Right hindlimb (tissue), 1 donor: Measurements from ENCODE around the gene TTC8.
A peak's percentile ranks its signal among the peaks of the same experiment; 100 is the strongest.
"Not testable (repeated sequence)": the region's sequence is repeated elsewhere in the genome, so short reads cannot be mapped to it uniquely, and the experiment has no call there.

Experiments used
- DNase-seq: peaks from one replicate; pipeline ENCODE4 v3.0.0-alpha.2; 2018

Gene TTC8

DNA sequence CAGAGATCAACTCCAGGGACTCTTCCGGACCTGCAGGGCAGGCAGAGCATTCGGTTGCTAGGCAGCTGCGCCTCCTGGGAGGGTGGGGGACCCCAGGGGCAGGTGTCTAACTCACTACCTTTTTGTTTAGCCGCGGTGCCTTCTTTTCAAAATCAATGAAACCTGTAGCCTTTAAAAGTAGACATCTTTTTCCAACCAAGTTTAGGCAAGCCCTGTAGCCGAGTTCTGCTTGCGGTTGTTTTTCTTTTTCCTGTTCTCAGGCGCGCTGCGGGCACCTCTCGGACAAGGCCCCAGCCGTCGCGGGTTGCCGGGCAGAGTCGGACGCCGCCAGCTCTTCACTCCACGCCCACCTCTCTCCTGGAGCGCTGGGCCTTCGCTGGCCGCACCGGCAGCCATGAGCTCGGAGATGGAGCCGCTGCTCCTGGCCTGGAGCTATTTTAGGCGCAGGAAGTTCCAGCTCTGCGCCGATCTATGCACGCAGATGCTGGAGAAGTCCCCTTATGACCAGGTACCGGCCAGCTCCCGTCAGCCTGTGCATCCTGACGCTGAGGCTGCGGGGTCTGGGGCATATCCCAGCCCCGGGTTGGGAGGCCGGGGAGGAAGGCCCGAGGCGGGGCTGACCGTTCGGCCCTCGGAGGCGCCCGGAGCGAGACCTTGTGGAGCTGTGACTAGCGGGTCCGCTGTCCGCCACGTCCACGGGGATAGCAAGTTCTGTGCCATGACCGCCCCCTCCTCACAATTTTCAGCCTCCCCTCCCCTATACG, at the start of gene TTC8:
TTC8 (plus strand) TSS at position 338 of the 764 bp plus-strand sequence; CDS start at position 395, 57 bp downstream.
- peak; percentile 93 for DNase-seq

DNA sequence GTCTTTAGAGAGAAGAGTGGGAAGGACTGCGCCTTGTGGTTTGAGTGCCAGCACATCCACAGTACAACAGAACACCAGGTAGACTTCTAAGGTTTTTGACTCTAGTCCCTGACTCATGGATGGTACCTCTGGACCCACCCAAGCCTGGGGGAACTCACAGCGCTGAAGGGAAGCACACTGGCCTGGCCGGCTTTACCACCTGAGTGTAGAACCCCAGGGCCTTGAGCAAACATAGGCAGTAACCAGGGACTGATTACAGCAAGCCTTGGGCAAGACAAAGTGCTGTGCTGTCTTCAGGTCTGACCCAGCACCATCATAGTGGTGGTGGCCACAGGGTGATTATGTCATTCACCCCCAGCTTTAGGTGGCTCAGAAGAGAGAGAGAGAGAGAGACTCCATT, 48.9 kb upstream of the TTC8 start:
- DNase-seq, result no peak

DNA sequence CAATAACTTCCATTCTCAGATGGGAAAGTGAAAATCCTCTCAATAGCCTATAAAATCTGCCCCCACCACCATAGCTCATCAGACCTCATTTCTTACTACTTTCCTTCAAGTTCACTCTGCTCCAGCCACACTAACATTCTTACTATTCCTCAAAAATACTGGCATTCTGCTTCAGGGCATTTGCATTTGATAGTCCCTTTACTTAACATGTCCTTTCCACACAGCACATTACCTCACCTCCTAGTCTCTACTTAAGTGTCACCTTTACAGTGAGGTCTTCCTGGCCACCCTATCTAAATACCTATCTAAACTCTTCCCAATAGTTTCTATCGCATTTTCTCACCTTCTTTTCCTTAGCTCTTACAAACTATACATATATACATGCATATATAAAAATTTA, 38.5 kb upstream of the TTC8 start:
- no peak for DNase-seq

- no peak for DNase-seq
These were observed 37.7 kb upstream of the TTC8 start for GRCh38 chr14:88786715-88787114.

GRCh38 chr14:88789573-88789972, 34.9 kb upstream of the TTC8 start:
- not testable (repeated sequence) for DNase-seq

- DNase-seq, result no peak
These were observed 33.8 kb upstream of the TTC8 start for GRCh38 chr14:88790501-88791251.

DNA sequence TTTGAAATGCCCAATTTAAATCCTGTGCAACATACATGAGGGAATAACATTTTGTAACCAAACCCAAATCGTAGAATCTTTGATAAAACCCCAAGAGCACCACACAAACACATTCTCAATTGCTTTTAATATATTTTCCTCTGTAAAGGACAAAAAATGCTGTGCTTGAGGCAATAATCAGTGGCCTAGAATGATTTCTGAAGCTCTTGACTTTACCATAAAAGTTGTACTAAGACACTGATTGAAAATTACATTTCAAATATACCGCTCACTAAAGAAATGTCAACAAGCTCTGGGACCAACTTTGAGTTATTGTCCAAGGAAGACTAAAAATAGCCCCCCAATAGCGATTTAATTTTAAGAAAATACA, 33.2 kb upstream of the TTC8 start:
- DNase-seq, result no peak

DNA sequence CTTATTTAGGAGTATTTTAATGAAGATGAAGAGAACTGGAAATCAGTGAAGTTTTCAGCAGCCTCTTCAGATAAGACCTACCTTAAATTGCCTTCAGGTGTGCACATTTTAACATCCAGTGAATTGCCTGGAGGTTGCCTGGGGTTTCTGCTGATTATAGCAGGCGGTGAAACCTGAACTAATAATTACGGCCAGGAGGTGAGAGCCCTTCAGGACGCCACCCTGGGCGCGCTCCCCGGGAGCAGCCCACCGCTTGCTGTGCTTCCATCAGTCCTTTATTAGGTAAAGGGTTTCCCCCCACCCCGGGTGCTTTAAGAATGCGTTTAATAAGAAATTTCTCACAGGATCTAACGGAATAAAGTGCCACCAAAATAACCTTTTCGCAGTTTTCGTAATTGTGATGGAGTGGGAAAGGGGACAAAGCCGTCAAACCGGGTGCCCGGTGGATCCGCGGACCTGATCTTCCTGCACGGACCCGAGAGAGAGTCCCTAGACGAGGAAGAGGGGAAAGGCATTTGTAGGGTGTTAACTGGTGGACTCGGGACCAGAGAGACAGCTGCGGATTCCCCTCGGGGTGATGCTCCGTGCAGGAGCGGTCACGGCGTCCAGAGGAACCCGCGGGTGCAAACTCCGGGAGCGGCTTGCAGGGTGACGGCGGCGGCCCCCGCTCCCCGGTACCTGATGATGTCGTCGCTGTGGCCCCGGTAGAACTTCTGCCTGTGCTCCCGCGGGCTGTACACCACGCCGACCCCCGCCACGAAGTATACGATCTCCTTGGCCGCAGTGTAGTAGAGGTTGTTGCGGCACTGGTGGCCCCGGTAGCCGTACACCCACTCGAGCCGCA, 32.6 kb upstream of the TTC8 start:
- peak; percentile 19 for DNase-seq

- DNase-seq, result peak; percentile 87
These were observed 31.8 kb upstream of the TTC8 start, which contains the start of gene EML5 for GRCh38 chr14:88792473-88793258. TSS of gene EML5 (minus strand) at chr14:88792953. CDS start at chr14:88792503, 450 bp downstream.

GRCh38 chr14:88793259-88793625, 31.2 kb upstream of the TTC8 start:
- no peak for DNase-seq

- no peak for DNase-seq
These were observed 26.3 kb upstream of the TTC8 start for GRCh38 chr14:88798156-88798555.

DNA sequence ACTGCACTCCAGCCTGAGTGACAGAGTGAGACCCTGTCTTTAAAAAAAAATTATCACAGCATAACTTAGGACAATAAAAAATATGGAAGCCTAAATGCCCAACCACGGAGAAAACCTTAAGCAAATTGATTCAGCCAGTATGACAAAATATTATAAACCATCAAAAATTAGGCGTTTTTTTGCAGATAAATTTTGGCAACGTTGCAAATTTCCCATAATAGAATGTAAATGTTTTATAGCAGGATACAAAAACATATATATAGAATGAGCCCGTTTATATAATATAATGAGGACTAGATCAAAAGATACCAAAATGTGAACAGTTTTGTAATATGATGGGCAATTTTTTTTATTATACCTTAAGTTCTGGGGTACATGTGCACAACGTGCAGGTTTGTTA, 24.9 kb upstream of the TTC8 start:
- no peak for DNase-seq

GRCh38 chr14:88802596-88802995, 21.9 kb upstream of the TTC8 start:
- DNase-seq, result no peak

DNA sequence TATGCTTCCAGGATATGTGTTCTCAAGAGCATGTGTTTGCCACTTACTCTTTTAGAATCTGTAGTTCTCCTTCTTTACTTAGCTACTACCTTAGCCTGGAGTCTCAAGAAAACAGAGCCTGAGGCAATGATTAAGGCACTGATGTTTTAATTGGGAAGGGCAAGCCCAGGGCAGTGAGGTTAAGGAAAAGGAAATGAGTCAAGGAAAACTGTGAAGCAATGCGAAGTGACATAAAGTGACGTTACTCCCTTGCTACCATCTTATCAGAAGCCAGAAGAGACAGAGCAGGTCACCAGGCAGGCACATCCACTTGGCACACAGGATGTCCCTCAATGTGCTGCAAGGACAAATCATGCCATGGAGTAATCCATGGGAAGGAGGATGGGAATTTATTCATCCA, 20.4 kb upstream of the TTC8 start:
- no peak for DNase-seq

- DNase-seq, result no peak
These were observed 20.0 kb upstream of the TTC8 start for GRCh38 chr14:88804477-88804876.

DNA sequence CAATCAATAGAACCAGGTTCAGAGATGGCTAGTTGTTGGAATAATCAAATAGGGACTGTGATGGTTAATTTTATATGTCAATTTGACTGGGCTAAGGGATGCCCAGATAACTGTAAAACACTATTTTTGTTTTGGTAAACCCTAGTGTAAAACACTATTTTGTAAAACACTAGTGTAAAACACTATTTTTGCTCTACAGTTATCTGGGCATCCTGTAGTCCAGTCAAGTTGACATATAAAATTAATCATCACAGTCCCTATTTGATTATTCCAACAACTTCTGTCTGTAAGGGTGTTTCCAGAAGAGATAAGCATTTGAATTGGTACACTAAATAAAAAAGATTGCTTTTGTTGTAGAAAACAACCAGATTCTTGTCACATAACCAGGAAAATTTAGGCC, 16.1 kb upstream of the TTC8 start:
- no peak for DNase-seq

- DNase-seq, result no peak
These were observed 8.5 kb upstream of the TTC8 start for GRCh38 chr14:88815980-88816379.

- no peak for DNase-seq
These were observed 6.4 kb upstream of the TTC8 start for GRCh38 chr14:88818018-88818417.

DNA sequence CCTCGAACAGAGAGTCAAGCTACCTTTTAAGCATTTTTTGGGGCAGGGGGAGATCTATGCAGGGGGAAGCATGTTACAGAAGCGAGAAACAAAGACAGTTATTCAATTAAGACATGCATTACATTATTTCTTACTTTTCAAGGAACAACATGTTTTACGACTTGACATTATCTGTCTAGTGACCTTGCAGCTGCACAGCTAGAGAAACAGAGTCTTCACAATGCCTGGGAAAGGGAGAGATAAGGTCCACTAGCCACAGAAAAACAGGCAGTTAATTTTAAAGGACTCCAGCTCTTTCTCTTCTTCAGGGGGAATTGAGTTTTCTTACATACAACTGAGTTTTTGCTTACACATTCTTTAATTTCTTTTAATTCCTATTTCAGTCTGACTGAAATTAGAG, 4.8 kb upstream of the TTC8 start:
- not testable (repeated sequence) for DNase-seq

DNA sequence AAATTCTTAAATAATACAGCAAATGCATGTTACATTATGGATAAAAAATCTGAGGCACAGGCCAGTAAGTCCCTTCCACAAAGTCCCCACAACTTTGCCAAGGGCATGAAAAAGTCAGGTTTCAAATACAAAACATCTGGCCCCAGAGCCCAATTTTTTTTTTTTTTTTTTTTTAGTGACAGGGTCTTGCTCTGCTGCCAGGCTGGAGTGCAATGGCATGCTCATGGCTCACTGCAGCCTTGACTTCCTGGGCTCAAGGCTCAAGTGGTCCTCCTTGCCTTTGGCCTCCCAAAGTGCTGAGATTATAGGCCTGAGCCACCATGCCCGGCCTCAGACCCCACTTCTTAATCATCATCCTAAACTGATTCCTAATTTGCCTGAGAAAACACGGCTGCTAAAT, 3.1 kb upstream of the TTC8 start:
- DNase-seq, result no peak

DNA sequence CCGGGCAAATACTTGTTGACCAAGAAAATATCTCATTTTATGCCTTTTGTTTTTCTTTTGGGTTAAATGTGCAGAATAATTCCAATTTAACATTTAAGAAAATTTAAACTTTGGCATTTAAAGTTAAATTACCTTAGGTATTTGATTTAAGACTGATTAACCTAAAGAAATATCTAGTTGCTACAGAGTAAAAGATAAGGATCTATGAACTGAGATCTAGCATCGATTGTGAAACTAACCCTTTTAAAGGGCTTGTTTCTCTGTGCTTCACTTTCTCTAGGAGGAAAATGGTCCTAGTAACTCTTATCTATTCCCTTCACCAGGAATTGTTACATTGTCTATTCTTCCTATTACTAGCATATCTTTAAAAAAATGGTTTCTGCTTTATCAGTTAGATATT, 2.6 kb upstream of the TTC8 start:
- no peak for DNase-seq

- DNase-seq, result no peak
These were observed 510 bp upstream of the TTC8 start for GRCh38 chr14:88823968-88824313.

GRCh38 chr14:88825078-88825458, 617 bp downstream of the TTC8 start:
- DNase-seq, result no peak
